ENCODE measurements around the gene ATP2C1. TPM values are rescaled to one million over a fixed set of nuclear protein-coding genes. Genes with fewer than 3 reads are reported as not detected.

The ATP2C1 gene
- total RNA-seq, 2 donors from 2014 or later: 76.8 to 81.3 TPM

DNA sequence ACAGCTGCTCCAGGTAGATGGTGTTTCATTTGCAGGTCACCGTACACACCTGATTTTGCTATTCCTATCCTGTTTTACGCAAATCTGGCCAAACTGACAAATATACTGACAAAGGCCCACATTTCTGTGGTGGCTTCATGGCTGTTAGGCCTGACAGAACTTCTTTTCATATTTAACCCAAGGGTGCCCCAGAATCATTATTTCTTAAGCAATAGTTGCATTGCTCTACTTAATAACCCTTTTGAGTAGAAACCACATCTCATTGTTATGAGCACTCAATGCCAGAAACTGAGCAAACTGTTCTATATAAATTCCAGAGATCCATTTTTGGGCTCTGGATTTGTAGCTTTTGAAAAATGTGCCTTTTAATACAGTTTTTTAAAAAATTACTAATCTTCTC lies 113.4 kb downstream of the ATP2C1 start:
- Histone ChIP-seq H3K4me1 (ENCODE audit: control insufficient read depth, insufficient read depth, low read length) (no peaks in the 10 kb centered on the region), H3K4me3 (ENCODE audit: low read length) (no peak overlapping the region), H3K27ac (ENCODE audit: low read depth, low read length) (no peak overlapping the region), H3K27me3 (ENCODE audit: control insufficient read depth, insufficient read depth, low read length, poor library complexity, severe bottlenecking) (no peaks in the 10 kb centered on the region), H3K9ac (ENCODE audit: extremely low read depth, low read length, poor library complexity, severe bottlenecking) (no peak overlapping the region), H3K36me3 (ENCODE audit: control insufficient read depth, insufficient read depth, low read length) (peaks cover 74% of the 10 kb centered on the region), H3K9me3 (ENCODE audit: control insufficient read depth, low read length) (no peaks in the 10 kb centered on the region)
- H3K9me3 Mint-ChIP-seq: no peaks in the 10 kb centered on the region
- TF ChIP-seq, protein P1, sequence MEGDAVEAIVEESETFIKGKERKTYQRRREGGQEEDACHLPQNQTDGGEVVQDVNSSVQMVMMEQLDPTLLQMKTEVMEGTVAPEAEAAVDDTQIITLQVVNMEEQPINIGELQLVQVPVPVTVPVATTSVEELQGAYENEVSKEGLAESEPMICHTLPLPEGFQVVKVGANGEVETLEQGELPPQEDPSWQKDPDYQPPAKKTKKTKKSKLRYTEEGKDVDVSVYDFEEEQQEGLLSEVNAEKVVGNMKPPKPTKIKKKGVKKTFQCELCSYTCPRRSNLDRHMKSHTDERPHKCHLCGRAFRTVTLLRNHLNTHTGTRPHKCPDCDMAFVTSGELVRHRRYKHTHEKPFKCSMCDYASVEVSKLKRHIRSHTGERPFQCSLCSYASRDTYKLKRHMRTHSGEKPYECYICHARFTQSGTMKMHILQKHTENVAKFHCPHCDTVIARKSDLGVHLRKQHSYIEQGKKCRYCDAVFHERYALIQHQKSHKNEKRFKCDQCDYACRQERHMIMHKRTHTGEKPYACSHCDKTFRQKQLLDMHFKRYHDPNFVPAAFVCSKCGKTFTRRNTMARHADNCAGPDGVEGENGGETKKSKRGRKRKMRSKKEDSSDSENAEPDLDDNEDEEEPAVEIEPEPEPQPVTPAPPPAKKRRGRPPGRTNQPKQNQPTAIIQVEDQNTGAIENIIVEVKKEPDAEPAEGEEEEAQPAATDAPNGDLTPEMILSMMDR (conservative IDR thresholded peaks at IDR 0.05): no peak
- H3K4me3 Mint-ChIP-seq: no peak overlapping the region
- H3K4me1 Mint-ChIP-seq: no peaks in the 10 kb centered on the region
- H3K27ac Mint-ChIP-seq: no peak overlapping the region
- WGBS, 2 experiments (ENCODE audit: insufficient coverage in 1 of 2, insufficient read length in 1 of 2): 95 to 100% methylated on average over 2 of the region's 2 CpGs
- H3K36me3 Mint-ChIP-seq (ENCODE audit: low read depth): peaks cover 26% of the 10 kb centered on the region
- no peak for DNase-seq
- H3K27me3 Mint-ChIP-seq (ENCODE audit: insufficient read depth): no peaks in the 10 kb centered on the region

DNA sequence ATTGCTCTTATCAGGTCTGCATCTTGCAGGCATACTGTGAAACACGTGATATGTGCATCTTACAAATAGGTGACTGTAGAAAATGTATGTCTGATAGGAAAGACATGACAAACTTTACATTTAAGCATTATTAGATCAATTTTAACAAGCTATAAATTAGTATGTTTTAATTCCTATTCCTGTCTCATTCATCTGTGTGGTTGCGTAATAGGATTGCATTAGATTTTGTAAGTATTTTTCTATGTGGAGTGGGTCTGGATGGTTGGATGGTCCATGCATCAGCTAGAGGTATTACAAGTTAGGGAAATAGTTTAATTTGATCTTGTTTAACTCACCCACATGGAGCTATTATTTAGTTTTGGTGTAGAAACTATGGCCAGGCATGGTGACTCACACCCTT lies 113.9 kb downstream of the ATP2C1 start:
- 97% methylated on average over 2 of the region's 2 CpGs; no CpG with 5 or more reads in 1 of the 2 experiments for WGBS, 2 experiments (ENCODE audit: insufficient coverage in 1 of 2, insufficient read length in 1 of 2)
- Histone ChIP-seq H3K27ac (ENCODE audit: low read depth, low read length) (no peak overlapping the region), H3K9ac (ENCODE audit: extremely low read depth, low read length, poor library complexity, severe bottlenecking) (no peak overlapping the region), H3K36me3 (ENCODE audit: control insufficient read depth, insufficient read depth, low read length) (peaks cover 70% of the 10 kb centered on the region), H3K4me3 (ENCODE audit: low read length) (no peak overlapping the region), H3K4me1 (ENCODE audit: control insufficient read depth, insufficient read depth, low read length) (no peaks in the 10 kb centered on the region), H3K9me3 (ENCODE audit: control insufficient read depth, low read length) (no peaks in the 10 kb centered on the region), H3K27me3 (ENCODE audit: control insufficient read depth, insufficient read depth, low read length, poor library complexity, severe bottlenecking) (no peaks in the 10 kb centered on the region)
- TF ChIP-seq, protein P1 (conservative IDR thresholded peaks at IDR 0.05): no peak
- H3K4me3 Mint-ChIP-seq: no peak overlapping the region
- DNase-seq: no peak
- no peaks in the 10 kb centered on the region for H3K4me1 Mint-ChIP-seq
- no peak overlapping the region for H3K27ac Mint-ChIP-seq
- no peaks in the 10 kb centered on the region for H3K9me3 Mint-ChIP-seq
- peaks cover 28% of the 10 kb centered on the region for H3K36me3 Mint-ChIP-seq (ENCODE audit: low read depth)
- no peaks in the 10 kb centered on the region for H3K27me3 Mint-ChIP-seq (ENCODE audit: insufficient read depth)

DNA sequence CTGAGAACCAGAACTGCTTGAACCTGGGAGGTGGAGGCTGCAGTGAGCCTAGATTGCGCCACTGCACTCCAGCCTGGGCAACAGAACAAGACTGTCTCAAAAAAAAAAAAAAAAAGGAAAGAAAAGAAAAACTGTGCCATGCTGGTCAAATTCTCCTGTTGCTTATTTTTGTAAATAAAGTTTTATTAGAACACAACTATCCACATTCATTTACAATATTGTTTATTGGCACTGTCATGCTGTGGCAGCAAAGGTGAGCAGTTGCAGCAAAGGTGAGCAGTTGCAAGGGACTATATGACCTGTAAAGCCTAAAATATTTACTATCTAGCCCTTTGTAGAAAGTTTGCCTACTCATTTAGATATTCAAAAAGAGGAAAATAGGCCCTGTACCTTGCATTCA lies 114.4 kb downstream of the ATP2C1 start:
- H3K27me3 Mint-ChIP-seq (ENCODE audit: insufficient read depth): no peaks in the 10 kb centered on the region
- H3K27ac Mint-ChIP-seq: no peak overlapping the region
- 95% methylated on average over 1 of the region's 1 CpG; no CpG with 5 or more reads in 1 of the 2 experiments for WGBS, 2 experiments (ENCODE audit: insufficient coverage in 1 of 2, insufficient read length in 1 of 2)
- H3K4me1 ChIP-seq (ENCODE audit: control insufficient read depth, insufficient read depth, low read length): no peaks in the 10 kb centered on the region
- H3K4me1 Mint-ChIP-seq: no peaks in the 10 kb centered on the region
- H3K9me3 Mint-ChIP-seq: no peaks in the 10 kb centered on the region
- H3K4me3 Mint-ChIP-seq: no peak overlapping the region
- no peaks in the 10 kb centered on the region for H3K9me3 ChIP-seq (ENCODE audit: control insufficient read depth, low read length)
- no peak overlapping the region for H3K9ac ChIP-seq (ENCODE audit: extremely low read depth, low read length, poor library complexity, severe bottlenecking)
- H3K27ac ChIP-seq (ENCODE audit: low read depth, low read length): no peak overlapping the region
- H3K27me3 ChIP-seq (ENCODE audit: control insufficient read depth, insufficient read depth, low read length, poor library complexity, severe bottlenecking): no peaks in the 10 kb centered on the region
- H3K36me3 Mint-ChIP-seq (ENCODE audit: low read depth): peaks cover 28% of the 10 kb centered on the region
- no peak for DNase-seq
- H3K36me3 ChIP-seq (ENCODE audit: control insufficient read depth, insufficient read depth, low read length): peaks cover 69% of the 10 kb centered on the region
- TF ChIP-seq, protein P1 (conservative IDR thresholded peaks at IDR 0.05): no peak
- H3K4me3 ChIP-seq (ENCODE audit: low read length): no peak overlapping the region

Measured in endodermal cell (in vitro differentiated cells).